ENCODE data around the gene RBM23.

GRCh38 chr14:22864979-22865378, 54.0 kb downstream of the RBM23 start:
- TF ChIP-seq CTCF (IDR thresholded peaks at IDR 0.05) (no peak), POLR2A (IDR thresholded peaks at IDR 0.05) (no peak), POLR2AphosphoS5 (IDR thresholded peaks at IDR 0.05) (no peak)

Data from prostate gland (tissue), 2 donors.